Thyroid gland (tissue), 4 donors: Measurements from ENCODE around the gene SEC23B.

Experiments
- POLR2A ChIP-seq, 2 donors: fragments of 450-650 bp; IDR thresholded peaks; one replicate each; pipeline ENCODE4 v1.6.1; 2017; ENCODE audit warnings: antibody characterized with exemption in 2 of 2, mild to moderate bottlenecking in 2 of 2, moderate library complexity in 1 of 2
- TF ChIP-seq, protein P1 (sequence below), 6 experiments: fragments of 200-600 bp in 3 of 6; fragments of 450-650 bp in 3 of 6; sonication (generic) in 3 of 6; IDR thresholded peaks; one replicate each; pipeline ENCODE4 v1.5.1; 2016 to 2019; ENCODE audit warnings: antibody characterized with exemption in 6 of 6, mild to moderate bottlenecking in 2 of 6, inconsistent platforms in 1 of 6, moderate library complexity in 1 of 6

DNA sequence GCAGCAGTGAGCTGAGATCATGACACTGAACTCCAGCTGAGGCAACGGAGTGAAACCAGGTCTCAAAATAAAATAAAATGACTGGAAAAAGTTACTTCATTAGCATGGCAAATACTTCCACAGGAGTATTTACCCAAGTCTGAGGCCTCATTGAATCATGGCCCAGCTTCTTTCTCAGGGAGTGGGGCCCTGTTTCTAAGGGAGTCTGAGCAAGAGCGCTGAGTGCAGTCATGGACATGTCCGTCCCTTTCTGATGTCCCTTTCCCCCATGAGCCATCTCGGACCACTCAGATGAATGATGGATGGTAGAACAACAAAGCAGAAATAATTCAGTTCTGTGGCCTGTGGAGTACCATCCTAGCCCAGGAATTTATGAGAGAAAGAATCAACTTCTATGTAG lies 72.3 kb downstream of the SEC23B start:
- TF ChIP-seq, protein P1, sequence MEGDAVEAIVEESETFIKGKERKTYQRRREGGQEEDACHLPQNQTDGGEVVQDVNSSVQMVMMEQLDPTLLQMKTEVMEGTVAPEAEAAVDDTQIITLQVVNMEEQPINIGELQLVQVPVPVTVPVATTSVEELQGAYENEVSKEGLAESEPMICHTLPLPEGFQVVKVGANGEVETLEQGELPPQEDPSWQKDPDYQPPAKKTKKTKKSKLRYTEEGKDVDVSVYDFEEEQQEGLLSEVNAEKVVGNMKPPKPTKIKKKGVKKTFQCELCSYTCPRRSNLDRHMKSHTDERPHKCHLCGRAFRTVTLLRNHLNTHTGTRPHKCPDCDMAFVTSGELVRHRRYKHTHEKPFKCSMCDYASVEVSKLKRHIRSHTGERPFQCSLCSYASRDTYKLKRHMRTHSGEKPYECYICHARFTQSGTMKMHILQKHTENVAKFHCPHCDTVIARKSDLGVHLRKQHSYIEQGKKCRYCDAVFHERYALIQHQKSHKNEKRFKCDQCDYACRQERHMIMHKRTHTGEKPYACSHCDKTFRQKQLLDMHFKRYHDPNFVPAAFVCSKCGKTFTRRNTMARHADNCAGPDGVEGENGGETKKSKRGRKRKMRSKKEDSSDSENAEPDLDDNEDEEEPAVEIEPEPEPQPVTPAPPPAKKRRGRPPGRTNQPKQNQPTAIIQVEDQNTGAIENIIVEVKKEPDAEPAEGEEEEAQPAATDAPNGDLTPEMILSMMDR (IDR thresholded peaks at IDR 0.05): no peak
- TF ChIP-seq POLR2A (IDR thresholded peaks at IDR 0.05): no peak
